NCI-H69 (cell line): Measurements from ENCODE around the gene NEK2.
"Not testable (repeated sequence)": the region's sequence is repeated elsewhere in the genome, so short reads cannot be mapped to it uniquely, and the experiment has no call there.

Experiments
- DNase-seq: peaks from one replicate; lab custom pipeline; 2025; lab: John Stamatoyannopoulos, UW

The NEK2 gene

GRCh38 chr1:211675230-211676105 lies at the start of gene NEK2:
Gene NEK2, minus strand, starts transcription at chr1:211675621. Its CDS starts 142 bp downstream, at chr1:211675479.
- DNase-seq = peak; percentile 100

- DNase-seq = no peak
Observed at GRCh38 chr1:211724687-211725196, 49.3 kb upstream of the NEK2 start.

GRCh38 chr1:211723273-211723672 lies 47.9 kb upstream of the NEK2 start:
- no peak for DNase-seq

- no peak for DNase-seq
Observed at GRCh38 chr1:211722277-211723175, 47.1 kb upstream of the NEK2 start.

- DNase-seq = not testable (repeated sequence)
Observed at GRCh38 chr1:211716555-211716954, 41.1 kb upstream of the NEK2 start.

- peak; percentile 72 for DNase-seq
Observed at GRCh38 chr1:211715971-211716370, 40.5 kb upstream of the NEK2 start.

GRCh38 chr1:211714154-211714553 lies 38.7 kb upstream of the NEK2 start:
- peak; percentile 76 for DNase-seq

GRCh38 chr1:211713231-211713630 lies 37.8 kb upstream of the NEK2 start:
- no peak for DNase-seq

GRCh38 chr1:211711315-211711705 lies 35.9 kb upstream of the NEK2 start:
- peak; percentile 10 for DNase-seq

GRCh38 chr1:211710566-211711314 lies 35.3 kb upstream of the NEK2 start:
- DNase-seq = no peak

GRCh38 chr1:211708926-211709325 lies 33.5 kb upstream of the NEK2 start:
- no peak for DNase-seq

- no peak for DNase-seq
Observed at GRCh38 chr1:211708006-211708405, 32.6 kb upstream of the NEK2 start.

GRCh38 chr1:211705467-211706091 lies 30.2 kb upstream of the NEK2 start:
- peak; percentile 57 for DNase-seq

- DNase-seq = no peak
Observed at GRCh38 chr1:211704543-211704942, 29.1 kb upstream of the NEK2 start.

- peak; percentile 92 for DNase-seq
Observed at GRCh38 chr1:211703812-211704537, 28.6 kb upstream of the NEK2 start.

- no peak for DNase-seq
Observed at GRCh38 chr1:211701733-211702132, 26.3 kb upstream of the NEK2 start.

GRCh38 chr1:211699059-211699458 lies 23.6 kb upstream of the NEK2 start:
- no peak for DNase-seq

GRCh38 chr1:211698161-211699026 lies 23.0 kb upstream of the NEK2 start:
- peak; percentile 90 for DNase-seq

GRCh38 chr1:211697356-211697755 lies 21.9 kb upstream of the NEK2 start:
- peak; percentile 89 for DNase-seq
